AG09319 (cell line): Measurements from ENCODE around the gene MEFV.
"Not testable (repeated sequence)": the region's sequence is repeated elsewhere in the genome, so short reads cannot be mapped to it uniquely, and the experiment has no call there.

ENCODE experiments used
- DNase-seq: peaks from one replicate; pipeline ENCODE4 v3.0.0-alpha.2; 2010; ENCODE audit warnings: low read depth; ENCODE audit errors: extremely low read depth
- TF ChIP-seq, protein P1 (sequence below): IDR thresholded peaks from 2 replicates; pipeline ENCODE4 v1.5.1; 2011; ENCODE audit warnings: low read depth, mild to moderate bottlenecking, inconsistent platforms, low read length, moderate library complexity

The MEFV gene

DNA sequence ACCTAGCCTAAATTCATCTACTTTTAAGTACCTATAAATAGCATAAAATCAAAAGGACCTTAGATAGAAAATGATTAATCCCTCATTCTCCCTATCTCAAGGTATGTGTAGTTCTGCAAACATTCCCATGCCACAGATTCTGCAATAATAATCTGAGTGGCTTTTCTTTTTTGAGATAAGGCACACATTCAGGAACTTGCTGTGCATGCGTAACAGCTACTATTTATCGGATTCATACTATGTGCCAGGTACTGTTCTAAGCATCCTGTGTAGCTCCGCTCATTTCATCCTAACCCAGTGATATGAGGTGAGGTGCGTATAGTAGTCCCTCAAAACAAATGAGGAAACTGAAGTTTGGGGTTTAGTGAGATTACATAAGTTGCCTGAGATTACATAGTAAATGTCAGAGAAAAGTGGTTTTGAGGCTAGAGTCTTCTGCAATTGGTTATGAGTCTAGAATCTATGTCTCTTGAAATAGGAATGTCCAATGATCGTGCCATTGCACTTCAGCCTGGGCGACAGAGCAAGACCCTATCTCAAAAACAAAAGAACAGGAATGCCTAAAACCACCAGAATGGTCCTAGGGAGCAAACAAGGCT, 24.9 kb upstream of the MEFV start:
- DNase-seq = no peak
- TF ChIP-seq, protein P1, sequence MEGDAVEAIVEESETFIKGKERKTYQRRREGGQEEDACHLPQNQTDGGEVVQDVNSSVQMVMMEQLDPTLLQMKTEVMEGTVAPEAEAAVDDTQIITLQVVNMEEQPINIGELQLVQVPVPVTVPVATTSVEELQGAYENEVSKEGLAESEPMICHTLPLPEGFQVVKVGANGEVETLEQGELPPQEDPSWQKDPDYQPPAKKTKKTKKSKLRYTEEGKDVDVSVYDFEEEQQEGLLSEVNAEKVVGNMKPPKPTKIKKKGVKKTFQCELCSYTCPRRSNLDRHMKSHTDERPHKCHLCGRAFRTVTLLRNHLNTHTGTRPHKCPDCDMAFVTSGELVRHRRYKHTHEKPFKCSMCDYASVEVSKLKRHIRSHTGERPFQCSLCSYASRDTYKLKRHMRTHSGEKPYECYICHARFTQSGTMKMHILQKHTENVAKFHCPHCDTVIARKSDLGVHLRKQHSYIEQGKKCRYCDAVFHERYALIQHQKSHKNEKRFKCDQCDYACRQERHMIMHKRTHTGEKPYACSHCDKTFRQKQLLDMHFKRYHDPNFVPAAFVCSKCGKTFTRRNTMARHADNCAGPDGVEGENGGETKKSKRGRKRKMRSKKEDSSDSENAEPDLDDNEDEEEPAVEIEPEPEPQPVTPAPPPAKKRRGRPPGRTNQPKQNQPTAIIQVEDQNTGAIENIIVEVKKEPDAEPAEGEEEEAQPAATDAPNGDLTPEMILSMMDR = no peak

- TF ChIP-seq, protein P1 = no peak
- DNase-seq = no peak
Observed at GRCh38 chr16:3276679-3277078, 20.2 kb upstream of the MEFV start.

DNA sequence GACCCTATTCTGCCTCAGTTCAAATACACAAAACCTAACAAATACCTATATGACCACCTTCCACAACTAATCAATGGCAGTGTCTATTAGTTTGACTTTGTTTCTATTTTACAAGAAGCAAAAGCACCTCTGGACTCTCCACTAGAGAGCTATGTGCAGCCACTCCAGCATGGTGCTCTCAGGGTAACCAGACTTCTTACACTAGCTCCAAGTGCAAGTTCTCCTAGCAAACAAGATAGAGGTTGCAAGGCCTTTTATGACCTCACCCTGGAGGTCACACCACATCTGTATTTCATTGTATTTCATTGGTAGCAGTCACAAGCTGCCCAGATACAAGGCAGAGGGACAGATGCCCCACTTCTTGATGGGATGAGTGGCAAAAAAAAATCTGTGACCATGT, 18.5 kb upstream of the MEFV start:
- TF ChIP-seq, protein P1 = no peak
- DNase-seq = no peak

- no peak for DNase-seq
- TF ChIP-seq, protein P1 = no peak
Observed at GRCh38 chr16:3274490-3274889, 18.1 kb upstream of the MEFV start.

DNA sequence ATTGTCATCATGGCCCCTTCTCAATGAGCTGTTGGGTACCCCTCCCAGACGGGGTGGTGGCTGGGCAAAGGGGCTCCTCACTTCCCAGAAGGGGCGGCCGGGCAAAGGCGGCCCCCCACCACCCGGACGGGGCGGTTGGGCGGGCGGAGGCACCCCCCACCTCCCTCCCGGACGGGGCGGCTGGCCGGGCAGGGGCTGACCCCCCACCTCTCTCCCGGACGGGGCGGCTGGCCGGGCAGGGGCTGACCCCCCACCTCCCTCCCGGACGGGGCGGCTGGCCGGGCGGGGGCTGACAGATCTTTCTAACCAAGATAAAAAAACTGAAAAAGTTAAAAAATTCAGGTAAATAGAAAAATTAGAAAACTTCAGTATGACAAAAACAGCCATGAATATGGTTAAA, 14.8 kb upstream of the MEFV start:
- DNase-seq = not testable (repeated sequence)

DNA sequence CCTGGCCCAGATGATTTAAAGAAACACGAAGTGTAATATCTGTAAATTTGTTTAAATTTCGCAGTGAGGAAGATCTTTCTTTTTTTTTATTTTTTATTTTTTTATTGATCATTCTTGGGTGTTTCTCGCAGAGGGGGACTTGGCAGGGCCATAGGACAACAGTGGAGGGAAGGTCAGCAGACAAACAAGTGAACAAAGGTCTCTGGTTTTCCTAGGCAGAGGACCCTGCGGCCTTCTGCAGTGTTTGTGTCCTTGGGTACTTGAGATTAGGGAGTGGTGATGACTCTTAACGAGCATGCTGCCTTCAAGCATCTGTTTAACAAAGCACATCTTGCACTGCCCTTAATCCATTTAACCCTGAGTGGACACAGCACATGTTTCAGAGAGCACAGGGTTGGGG, 14.3 kb upstream of the MEFV start:
- DNase-seq = not testable (repeated sequence)

DNA sequence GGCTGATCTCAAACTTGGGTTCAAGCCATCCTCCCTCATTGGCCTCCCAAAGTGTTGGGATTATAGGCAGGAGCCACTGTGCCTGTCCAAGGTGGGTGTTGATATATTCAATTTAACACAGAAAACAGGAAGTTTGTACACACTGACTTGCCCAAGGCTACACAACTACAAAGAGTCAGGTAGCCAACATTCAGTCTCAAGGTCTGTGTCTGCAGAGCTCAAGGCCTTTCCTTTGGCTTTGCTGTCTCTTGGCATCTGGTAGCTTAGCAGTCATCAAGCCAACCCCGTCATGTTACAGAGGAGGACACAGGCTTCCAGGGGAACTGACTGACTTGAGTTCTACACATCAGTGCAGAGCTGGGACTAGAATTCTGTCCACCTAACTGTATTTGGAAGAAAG, 11.9 kb upstream of the MEFV start:
- DNase-seq = no peak
- TF ChIP-seq, protein P1 = no peak

GRCh38 chr16:3266873-3267537, 10.6 kb upstream of the MEFV start:
- peak; percentile 69 for DNase-seq
- TF ChIP-seq, protein P1 = peak; percentile 72
